HepG2 (cell line): Measurements from ENCODE around the gene KRTCAP2. TPM values are rescaled to one million over a fixed set of nuclear protein-coding genes. Genes with fewer than 3 reads are reported as not detected.

Experiments
- ARHGAP35 ChIP-seq: sonication (generic); formaldehyde crosslinking; IDR thresholded peaks from 2 replicates; pipeline ENCODE4 v1.9.0; 2022; ENCODE audit warnings: mild to moderate bottlenecking, inconsistent platforms, moderate library complexity, missing genetic modification reagents, borderline replicate concordance
- ARNTL ChIP-seq: sonication (generic); formaldehyde crosslinking; IDR thresholded peaks from 2 replicates; pipeline ENCODE4 v1.4.0; 2020; ENCODE audit warnings: mild to moderate bottlenecking, missing genetic modification reagents
- CHD4 ChIP-seq: fragments of 200-600 bp; sonication (generic); IDR thresholded peaks from 2 replicates; pipeline ENCODE4 v1.7.0; 2017; ENCODE audit warnings: mild to moderate bottlenecking, low read length, borderline replicate concordance
- DNMT1 ChIP-seq: sonication (generic); formaldehyde crosslinking; IDR thresholded peaks from 2 replicates; pipeline ENCODE4 v1.5.1; 2020; ENCODE audit warnings: mild to moderate bottlenecking, missing genetic modification reagents
- ELF3 ChIP-seq: IDR thresholded peaks from 2 replicates; pipeline ENCODE4 v1.6.1; 2016; ENCODE audit warnings: missing genetic modification reagents, missing compliant biosample characterization
- EP300 ChIP-seq, 3 experiments: sonication (generic) in 1 of 3; formaldehyde crosslinking in 1 of 3; IDR thresholded peaks; 2 replicates each; pipeline versions ENCODE4 v1.5.1 to v1.6.1; 2011 to 2020; ENCODE audit warnings: low read depth in 2 of 3, low read length in 2 of 3, borderline replicate concordance in 1 of 3, improper control_type of control experiment in 1 of 3, mild to moderate bottlenecking in 1 of 3, missing genetic modification reagents in 1 of 3, moderate library complexity in 1 of 3
- IKZF5 ChIP-seq: IDR thresholded peaks from 2 replicates; pipeline ENCODE4 v1.6.1; 2018; ENCODE audit warnings: missing genetic modification reagents, mild to moderate bottlenecking, missing compliant biosample characterization
- KLF16 ChIP-seq, 2 experiments: sonication (generic) in 1 of 2; formaldehyde crosslinking in 1 of 2; IDR thresholded peaks; 2 replicates each; pipeline versions ENCODE4 v1.6.1 to v1.8.0; 2016 to 2023; ENCODE audit warnings: missing genetic modification reagents in 2 of 2, missing compliant biosample characterization in 1 of 2
- MXD1 ChIP-seq: sonication (generic); formaldehyde crosslinking; IDR thresholded peaks from 2 replicates; pipeline ENCODE4 v1.4.0; 2020; ENCODE audit warnings: mild to moderate bottlenecking, missing genetic modification reagents
- MYC ChIP-seq: sonication (generic); formaldehyde crosslinking; IDR thresholded peaks from 2 replicates; pipeline ENCODE4 v1.9.0; 2021; ENCODE audit warnings: missing genetic modification reagents, borderline replicate concordance
- NR1H2 ChIP-seq: sonication (generic); formaldehyde crosslinking; IDR thresholded peaks from 2 replicates; pipeline ENCODE4 v1.8.1; 2022; ENCODE audit warnings: low read depth, missing genetic modification reagents, borderline replicate concordance
- POGK ChIP-seq: sonication (generic); formaldehyde crosslinking; conservative IDR thresholded peaks from 2 replicates; pipeline ENCODE4 v1.8.0; 2022; ENCODE audit warnings: mild to moderate bottlenecking, moderate library complexity, missing genetic modification reagents
- POLR2AphosphoS5 ChIP-seq: IDR thresholded peaks from 2 replicates; pipeline ENCODE4 v1.6.1; 2012; ENCODE audit warnings: low read depth, low read length
- PRDM10 ChIP-seq: sonication (generic); formaldehyde crosslinking; IDR thresholded peaks from 2 replicates; pipeline ENCODE4 v1.4.0; 2020; ENCODE audit warnings: low read depth, missing genetic modification reagents
- RBM39 ChIP-seq: fragments of 200-400 bp; formaldehyde crosslinking; IDR thresholded peaks from one replicate; pipeline ENCODE4 v1.6.1; 2018; ENCODE audit warnings: antibody characterized with exemption, mild to moderate bottlenecking, low read depth, low read length; ENCODE audit not compliant: poor library complexity, severe bottlenecking
- RFX3 ChIP-seq: IDR thresholded peaks from 2 replicates; pipeline ENCODE4 v1.6.1; 2016; ENCODE audit warnings: missing biosample characterization, missing genetic modification reagents
- SNAI1 ChIP-seq: sonication (generic); formaldehyde crosslinking; IDR thresholded peaks from 2 replicates; pipeline ENCODE4 v1.5.0; 2020; ENCODE audit warnings: mild to moderate bottlenecking, missing genetic modification reagents, borderline replicate concordance
- SRSF9 ChIP-seq: fragments of 200-400 bp; formaldehyde crosslinking; IDR thresholded peaks from 2 replicates; pipeline ENCODE4 v1.6.1; 2018; ENCODE audit warnings: borderline replicate concordance, mild to moderate bottlenecking, low read depth, low read length; ENCODE audit not compliant: insufficient read depth, poor library complexity, severe bottlenecking
- ZNF782 ChIP-seq: sonication (generic); formaldehyde crosslinking; IDR thresholded peaks from 2 replicates; pipeline ENCODE4 v1.4.0; 2020; ENCODE audit warnings: missing genetic modification reagents, mild to moderate bottlenecking, borderline replicate concordance
- ZSCAN20 ChIP-seq: sonication (generic); formaldehyde crosslinking; IDR thresholded peaks from 2 replicates; pipeline ENCODE4 v1.4.0; 2020; ENCODE audit warnings: missing genetic modification reagents, mild to moderate bottlenecking, borderline replicate concordance
- polyA plus RNA-seq, 8 experiments: library from polyadenylated mRNA; depleted of rRNA in 3 of 8; stranded (reverse) in 7 of 8; unstranded in 1 of 8; fragments of >200 nt; fragmentation: Illumina TruSeq in 4 of 8; extraction: Trizol in 4 of 8; gene quantifications; 2 replicates each; pipeline versions ENCODE4 v1.2.1 to v1.2.3, GENCODE V29; 2011 to 2016; ENCODE audit warnings: low read depth in 4 of 8, missing spikeins in 1 of 8, mixed read lengths in 1 of 8; ENCODE audit not compliant: insufficient read depth in 1 of 8
- total RNA-seq, 5 experiments: library from RNA; depleted of rRNA; stranded (reverse); fragments of >200 nt; fragmentation: Illumina TruSeq; extraction: Trizol; gene quantifications; 2 replicates each; pipeline ENCODE4 v1.2.3, GENCODE V29; 2016; ENCODE audit warnings: low read depth in 1 of 5

KRTCAP2 gene
- total and polyA plus RNA-seq, 2 of the 13 experiments (the other 11 are each of a cell fraction or from before 2014, with no cell fraction given), result 77.3 to 79.4 TPM

GRCh38 chr1:155208541-155209311 lies 35.6 kb upstream of the KRTCAP2 start, which contains the start of gene MTX1 (continued):
- TF ChIP-seq ZSCAN20 (CRISPR knock-in tag), result no peak
- no peak for TF ChIP-seq CHD4
- 0 out of 2 replicates have a peak, but pooled peaks have one; percentile 12 for TF ChIP-seq NR1H2
- peak; percentile 42 for TF ChIP-seq POGK (CRISPR knock-in tag)
- TF ChIP-seq RBM39, result peak; percentile 68
- TF ChIP-seq KLF16 (CRISPR knock-in tag; IDR thresholded peaks at IDR 0.05), result peak; percentile 15 to 47; a peak in 1 of 4 replicates
- TF ChIP-seq ZNF782 (CRISPR knock-in tag), result peak; percentile 48; the same call in 1 of the 2 replicates
- peak; percentile 87 for TF ChIP-seq RFX3 (CRISPR knock-in tag)
- TF ChIP-seq SRSF9, result no peak
- TF ChIP-seq POLR2AphosphoS5, result peak; percentile 45; the same call in 1 of the 2 replicates
- no peak; a peak in 2 of 4 replicates for TF ChIP-seq EP300 (IDR thresholded peaks at IDR 0.05; ENCODE audit: low read depth in 2 of 2, low read length in 2 of 2)
- TF ChIP-seq EP300 (CRISPR knock-in tag; IDR thresholded peaks at IDR 0.05; ENCODE audit: borderline replicate concordance), result no peak
- TF ChIP-seq DNMT1 (CRISPR knock-in tag), result 0 out of 2 replicates have a peak, but pooled peaks have one; percentile 42
- 0 out of 2 replicates have a peak, but pooled peaks have one; percentile 36 for TF ChIP-seq PRDM10
- peak; percentile 69; the same call in 1 of the 2 replicates for TF ChIP-seq SNAI1
- TF ChIP-seq IKZF5 (CRISPR knock-in tag), result peak; percentile 60; the same call in 1 of the 2 replicates
- TF ChIP-seq MYC (CRISPR knock-in tag), result peak; percentile 68
- TF ChIP-seq MXD1 (CRISPR knock-in tag), result peak; percentile 77; the same call in 1 of the 2 replicates
- TF ChIP-seq ARHGAP35, result peak; percentile 36; the same call in 1 of the 2 replicates
- TF ChIP-seq ARNTL (CRISPR knock-in tag), result no peak
- 0 out of 2 replicates have a peak, but pooled peaks have one; percentile 35 for TF ChIP-seq ELF3 (CRISPR knock-in tag)
